CD14-positive monocyte (primary cell): ENCODE data around the gene CTNND2. TPM values are rescaled to one million over a fixed set of nuclear protein-coding genes. Genes with fewer than 3 reads are reported as not detected.

ENCODE experiments used
- DNase-seq, 3 donors: peaks; one replicate each; pipeline ENCODE4 v3.0.0-alpha.2; 2011 to 2022
- H2AFZ ChIP-seq: 2 replicates; pipeline ENCODE4 v1.6.0; 2012; ENCODE audit warnings: mild to moderate bottlenecking, low read depth, low read length, inconsistent platforms; ENCODE audit not compliant: insufficient read depth, poor library complexity, severe bottlenecking
- H3K27ac ChIP-seq, 2 donors: 1 replicate in 1 of 2; 2 replicates in 1 of 2; pipeline ENCODE4 v1.5.1; 2012 to 2013; ENCODE audit warnings: low read length in 2 of 2, control low read depth in 1 of 2, inconsistent platforms in 1 of 2, low read depth in 1 of 2, mild to moderate bottlenecking in 1 of 2
- H3K27me3 ChIP-seq, 2 donors: one replicate each; pipeline versions ENCODE4 v1.6.0 to v1.6.1; 2011 to 2013; ENCODE audit warnings: low read length in 2 of 2; ENCODE audit not compliant: control insufficient read depth in 2 of 2, insufficient read depth in 2 of 2
- H3K36me3 ChIP-seq, 2 donors: replicated peaks in 1 of 2; 1 replicate in 1 of 2; 2 replicates in 1 of 2; pipeline versions ENCODE4 v1.5.1 to v1.6.1; 2012 to 2013; ENCODE audit warnings: low read length in 2 of 2, control low read depth in 1 of 2, inconsistent platforms in 1 of 2, mild to moderate bottlenecking in 1 of 2; ENCODE audit not compliant: insufficient read depth in 2 of 2, control insufficient read depth in 1 of 2
- H3K4me1 ChIP-seq, 2 donors: 1 replicate in 1 of 2; 2 replicates in 1 of 2; pipeline versions ENCODE4 v1.5.1 to v1.6.1; 2012 to 2013; ENCODE audit warnings: low read length in 2 of 2, control low read depth in 1 of 2, inconsistent platforms in 1 of 2, mild to moderate bottlenecking in 1 of 2, moderate library complexity in 1 of 2; ENCODE audit not compliant: insufficient read depth in 2 of 2, control insufficient read depth in 1 of 2
- H3K4me2 ChIP-seq: replicated peaks from 2 replicates; pipeline ENCODE3; 2012; ENCODE audit warnings: low read length, moderate library complexity, mild to moderate bottlenecking; ENCODE audit not compliant: poor library complexity, severe bottlenecking; ENCODE audit errors: extremely low read depth
- H3K4me3 ChIP-seq, 3 experiments: fragments of 200-600 bp in 1 of 3; sonication (generic) in 1 of 3; replicated peaks in 1 of 3; 1 replicate in 2 of 3; 2 replicates in 1 of 3; pipeline ENCODE4 v1.5.1; 2011 to 2013; ENCODE audit warnings: low read length in 3 of 3, mild to moderate bottlenecking in 3 of 3, control low read depth in 2 of 3, low read depth in 2 of 3, inconsistent platforms in 1 of 3, moderate library complexity in 1 of 3
- H3K79me2 ChIP-seq: 2 replicates; pipeline ENCODE4 v1.6.0; 2012; ENCODE audit warnings: mild to moderate bottlenecking, control low read depth, inconsistent platforms, low read length, moderate library complexity; ENCODE audit not compliant: insufficient read depth
- H3K9ac ChIP-seq: 2 replicates; pipeline ENCODE4 v1.6.0; 2017; ENCODE audit warnings: low read length, mild to moderate bottlenecking; ENCODE audit not compliant: insufficient read depth, poor library complexity, severe bottlenecking
- H3K9me3 ChIP-seq, 2 donors: replicated peaks in 1 of 2; 1 replicate in 1 of 2; 2 replicates in 1 of 2; pipeline versions ENCODE4 v1.5.1 to v1.6.1; 2012 to 2013; ENCODE audit warnings: low read length in 2 of 2, control low read depth in 1 of 2; ENCODE audit not compliant: control insufficient read depth in 1 of 2, insufficient read depth in 1 of 2
- H4K20me1 ChIP-seq: 2 replicates; pipeline ENCODE4 v1.6.0; 2012; ENCODE audit warnings: mild to moderate bottlenecking, low read length, control low read depth, moderate library complexity; ENCODE audit not compliant: insufficient read depth
- H3K27ac Mint-ChIP-seq, 7 donors: one replicate each; pipeline ENCODE4 v1.8.0; 2020; ENCODE audit warnings: mild to moderate bottlenecking in 7 of 7, mixed read lengths in 7 of 7, moderate library complexity in 6 of 7, inconsistent platforms in 2 of 7
- H3K27me3 Mint-ChIP-seq, 3 donors: one replicate each; pipeline ENCODE4 v1.8.0; 2021 to 2022; ENCODE audit warnings: low read depth in 3 of 3, mild to moderate bottlenecking in 3 of 3, mixed read lengths in 3 of 3, moderate library complexity in 3 of 3, inconsistent platforms in 1 of 3
- H3K36me3 Mint-ChIP-seq, 2 donors: one replicate each; pipeline ENCODE4 v1.8.0; 2020; ENCODE audit warnings: mixed read lengths in 2 of 2, inconsistent platforms in 1 of 2, mild to moderate bottlenecking in 1 of 2
- H3K4me1 Mint-ChIP-seq: one replicate; pipeline ENCODE4 v1.8.0; 2020; ENCODE audit warnings: mild to moderate bottlenecking, mixed read lengths
- H3K4me3 Mint-ChIP-seq, 2 donors: one replicate each; pipeline ENCODE4 v1.8.0; 2020; ENCODE audit warnings: mild to moderate bottlenecking in 2 of 2, mixed read lengths in 2 of 2, moderate library complexity in 1 of 2
- H3K9me3 Mint-ChIP-seq, 7 donors: one replicate each; pipeline ENCODE4 v1.8.0; 2020 to 2022; ENCODE audit warnings: mixed read lengths in 7 of 7, mild to moderate bottlenecking in 6 of 7, moderate library complexity in 6 of 7, inconsistent platforms in 2 of 7
- WGBS: methylation state at CpG from one replicate; pipeline ENCODE4 v1.1.5; 2013; ENCODE audit warnings: missing lambda C conversion rate; ENCODE audit not compliant: insufficient coverage; 5-methylcytosine and 5-hydroxymethylcytosine counted together
- intact Hi-C, 2 donors: fragments of 100-400 bp; cut with micrococcal nuclease; formaldehyde crosslinking; loops; one replicate each; pipeline versions ENCODE4 v1.15.0 to v1.15.1; 2023
- polyA plus RNA-seq, 3 donors: library from polyadenylated mRNA; depleted of rRNA in 1 of 3; unstranded in 2 of 3; stranded (reverse) in 1 of 3; fragments of 300-500 nt in 2 of 3; fragments of >200 nt in 1 of 3; fragmentation: Illumina TruSeq in 2 of 3; gene quantifications; 1 replicate in 2 of 3; 2 replicates in 1 of 3; pipeline ENCODE4 v1.2.3, GENCODE V29; 2012 to 2021
- TF ChIP-seq, protein P1 (sequence below): fragments of 200-600 bp; IDR thresholded peaks from one replicate; pipeline ENCODE4 v1.8.0; 2022; ENCODE audit warnings: antibody characterized with exemption, mild to moderate bottlenecking

CTNND2 gene
- polyA plus RNA-seq, 3 donors = not detected

DNA sequence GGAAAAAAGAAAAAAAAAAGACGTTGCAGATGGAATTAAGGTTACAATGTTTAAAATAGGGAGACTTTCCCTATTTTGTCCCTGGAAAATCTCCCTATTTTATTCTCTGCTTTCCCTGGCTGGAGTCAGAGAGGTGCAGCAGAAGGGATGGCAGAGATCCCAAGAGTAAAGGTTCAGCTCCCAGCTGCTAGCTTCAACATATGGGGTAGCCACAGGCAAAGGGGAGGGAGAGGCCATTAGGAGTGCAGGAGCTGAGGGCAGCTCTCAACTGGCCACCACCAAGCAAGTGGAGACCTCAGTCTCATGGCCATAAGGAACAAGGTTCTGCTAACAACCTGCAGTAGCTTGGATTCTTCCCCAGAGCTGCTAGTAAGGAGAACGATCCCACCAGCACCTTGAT lies 776.2 kb downstream of the CTNND2 start:
- no peaks in the 10 kb centered on the region for H3K9me3 ChIP-seq
- H3K4me1 ChIP-seq = no peaks in the 10 kb centered on the region
- no peak overlapping the region for H3K4me3 Mint-ChIP-seq
- no peaks in the 10 kb centered on the region for H3K79me2 ChIP-seq
- H3K36me3 Mint-ChIP-seq = no peaks in the 10 kb centered on the region
- no peak overlapping the region for H3K4me3 ChIP-seq
- 100% methylated on average over 1 of the region's 2 CpGs for WGBS
- H3K4me1 Mint-ChIP-seq = no peaks in the 10 kb centered on the region
- no peak overlapping the region for H3K4me2 ChIP-seq
- DNase-seq = no peak
- H3K36me3 ChIP-seq = no peaks in the 10 kb centered on the region
- H3K27me3 ChIP-seq = no peaks in the 10 kb centered on the region
- peaks cover 0 to 2% (median 0%) of the 10 kb centered on the region in 7 donors for H3K9me3 Mint-ChIP-seq
- intact Hi-C loops = no loop called here
- H3K27ac Mint-ChIP-seq = no peak overlapping the region
- H3K9ac ChIP-seq = no peak overlapping the region
- no peak overlapping the region for H3K27ac ChIP-seq
- no peak overlapping the region for H2AFZ ChIP-seq
- TF ChIP-seq, protein P1, sequence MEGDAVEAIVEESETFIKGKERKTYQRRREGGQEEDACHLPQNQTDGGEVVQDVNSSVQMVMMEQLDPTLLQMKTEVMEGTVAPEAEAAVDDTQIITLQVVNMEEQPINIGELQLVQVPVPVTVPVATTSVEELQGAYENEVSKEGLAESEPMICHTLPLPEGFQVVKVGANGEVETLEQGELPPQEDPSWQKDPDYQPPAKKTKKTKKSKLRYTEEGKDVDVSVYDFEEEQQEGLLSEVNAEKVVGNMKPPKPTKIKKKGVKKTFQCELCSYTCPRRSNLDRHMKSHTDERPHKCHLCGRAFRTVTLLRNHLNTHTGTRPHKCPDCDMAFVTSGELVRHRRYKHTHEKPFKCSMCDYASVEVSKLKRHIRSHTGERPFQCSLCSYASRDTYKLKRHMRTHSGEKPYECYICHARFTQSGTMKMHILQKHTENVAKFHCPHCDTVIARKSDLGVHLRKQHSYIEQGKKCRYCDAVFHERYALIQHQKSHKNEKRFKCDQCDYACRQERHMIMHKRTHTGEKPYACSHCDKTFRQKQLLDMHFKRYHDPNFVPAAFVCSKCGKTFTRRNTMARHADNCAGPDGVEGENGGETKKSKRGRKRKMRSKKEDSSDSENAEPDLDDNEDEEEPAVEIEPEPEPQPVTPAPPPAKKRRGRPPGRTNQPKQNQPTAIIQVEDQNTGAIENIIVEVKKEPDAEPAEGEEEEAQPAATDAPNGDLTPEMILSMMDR = no peak
- peaks cover 0 to 5% (median 5%) of the 10 kb centered on the region in 3 donors for H3K27me3 Mint-ChIP-seq
- H4K20me1 ChIP-seq = no peaks in the 10 kb centered on the region

DNA sequence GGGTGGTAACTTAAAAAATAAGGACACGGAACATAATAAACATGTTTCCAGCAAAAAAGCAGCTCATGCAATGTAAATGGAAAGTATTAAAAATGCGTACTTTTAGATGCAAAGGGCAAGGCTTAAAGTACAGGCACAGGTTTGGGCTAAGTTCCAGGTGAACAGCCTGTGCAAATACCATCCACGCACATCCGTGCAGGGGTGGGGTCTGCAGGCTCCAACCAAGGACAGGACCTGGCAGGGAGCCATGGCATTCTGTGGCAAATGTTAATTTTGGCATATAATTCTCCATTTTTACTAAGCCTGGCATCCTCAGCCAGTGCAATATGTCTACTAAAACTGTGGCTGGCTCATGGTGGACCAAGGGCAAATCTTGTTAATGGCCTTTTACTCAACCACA lies 777.4 kb downstream of the CTNND2 start:
- Mint-ChIP-seq H3K36me3 (no peaks in the 10 kb centered on the region), H3K4me3 (no peak overlapping the region), H3K4me1 (no peaks in the 10 kb centered on the region), H3K9me3 (peaks cover 0 to 2% (median 0%) of the 10 kb centered on the region in 7 donors), H3K27me3 (peaks cover 0 to 5% (median 5%) of the 10 kb centered on the region in 3 donors), H3K27ac (no peak overlapping the region)
- H3K27me3 ChIP-seq = no peaks in the 10 kb centered on the region
- no peak overlapping the region for H2AFZ ChIP-seq
- no peak for DNase-seq
- no peak overlapping the region for H3K27ac ChIP-seq
- H3K9ac ChIP-seq = no peak overlapping the region
- H3K4me1 ChIP-seq = no peaks in the 10 kb centered on the region
- TF ChIP-seq, protein P1 = no peak
- 84% methylated on average over 3 of the region's 4 CpGs for WGBS
- no peak overlapping the region for H3K4me3 ChIP-seq
- no peak overlapping the region for H3K4me2 ChIP-seq
- no peaks in the 10 kb centered on the region for H3K36me3 ChIP-seq
- intact Hi-C loops = no loop called here
- no peaks in the 10 kb centered on the region for H3K79me2 ChIP-seq
- H4K20me1 ChIP-seq = no peaks in the 10 kb centered on the region
- no peaks in the 10 kb centered on the region for H3K9me3 ChIP-seq
